Activated CD8-positive, alpha-beta memory T cell treated with anti-CD3 and anti-CD28 coated beads, Interleukin-2, amount 50 U/mL, for 48 hours (primary cell): Measurements from ENCODE around the gene SYS1.
A peak's percentile ranks its signal among the peaks of the same experiment; 100 is the strongest.
"Not testable (repeated sequence)": the region's sequence is repeated elsewhere in the genome, so short reads cannot be mapped to it uniquely, and the experiment has no call there.

Experiments
- DNase-seq: peaks from one replicate; pipeline ENCODE4 v3.0.0-alpha.2; 2020

The SYS1 gene

DNA sequence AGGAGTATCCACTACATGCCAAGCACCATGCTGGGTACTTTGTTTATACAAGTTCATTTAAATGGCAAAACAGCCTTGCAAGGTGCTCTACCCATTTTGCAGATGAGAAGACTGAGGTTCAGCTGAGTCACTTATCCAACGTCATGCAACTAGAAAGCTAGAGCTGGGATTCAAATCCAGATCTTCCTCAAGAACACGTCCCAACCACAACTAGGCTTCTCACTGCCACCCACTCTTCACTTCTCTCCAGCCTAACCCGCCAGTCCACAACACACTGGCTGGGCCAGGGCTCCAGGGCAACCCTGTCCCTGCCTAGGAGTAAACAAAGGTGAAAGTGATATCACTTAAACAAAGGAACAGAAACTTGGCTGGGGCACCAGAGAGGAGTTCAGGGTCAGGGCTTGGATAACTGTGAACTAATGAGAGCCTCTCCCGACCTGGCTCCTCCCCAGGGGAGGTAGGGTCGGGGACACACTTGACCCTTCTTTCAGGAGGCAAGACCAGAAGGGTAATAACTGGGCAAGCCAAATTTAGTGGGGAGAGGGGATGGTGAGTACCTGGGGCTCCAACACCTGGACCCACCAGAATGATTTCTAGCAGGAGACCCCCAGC, 22.6 kb upstream of the SYS1 start:
- DNase-seq = no peak

DNA sequence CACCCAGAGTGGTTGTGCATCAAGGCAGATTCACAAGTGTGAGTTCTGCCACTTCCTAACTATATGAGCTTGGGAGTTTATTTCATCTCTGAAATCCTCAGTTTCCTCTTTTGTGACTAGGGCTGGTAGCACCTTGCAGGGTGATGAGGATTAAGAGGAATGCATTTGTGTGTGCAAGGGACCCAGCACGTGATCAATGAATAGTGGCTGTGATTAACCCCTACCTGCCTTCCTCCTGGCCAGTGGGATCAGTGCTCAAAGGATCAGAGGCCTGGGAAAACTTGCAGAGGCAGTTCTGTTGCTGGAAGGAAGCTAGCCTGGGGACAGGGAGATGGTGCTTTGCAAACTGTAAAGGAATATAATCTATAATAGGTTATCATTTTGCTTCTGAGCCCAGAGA, 22.0 kb upstream of the SYS1 start:
- DNase-seq = no peak

DNA sequence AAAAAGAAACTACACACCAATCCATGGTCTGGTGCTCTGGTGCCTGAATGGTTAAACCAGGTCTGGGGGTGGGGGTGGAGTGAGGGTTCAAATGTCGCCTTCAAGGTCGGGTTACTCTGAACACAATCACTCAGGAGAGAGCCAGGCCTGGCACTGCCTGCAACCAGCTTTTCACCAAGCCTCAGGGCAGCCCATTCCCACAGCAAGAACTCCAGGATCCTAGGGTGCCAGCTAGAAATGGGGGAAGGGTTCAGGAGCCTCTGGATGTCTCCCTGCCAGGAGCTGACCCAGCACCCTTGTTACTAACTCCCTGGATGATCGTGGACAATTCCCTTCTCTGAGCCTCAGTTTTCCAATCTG, 21.4 kb upstream of the SYS1 start:
- DNase-seq = no peak

DNA sequence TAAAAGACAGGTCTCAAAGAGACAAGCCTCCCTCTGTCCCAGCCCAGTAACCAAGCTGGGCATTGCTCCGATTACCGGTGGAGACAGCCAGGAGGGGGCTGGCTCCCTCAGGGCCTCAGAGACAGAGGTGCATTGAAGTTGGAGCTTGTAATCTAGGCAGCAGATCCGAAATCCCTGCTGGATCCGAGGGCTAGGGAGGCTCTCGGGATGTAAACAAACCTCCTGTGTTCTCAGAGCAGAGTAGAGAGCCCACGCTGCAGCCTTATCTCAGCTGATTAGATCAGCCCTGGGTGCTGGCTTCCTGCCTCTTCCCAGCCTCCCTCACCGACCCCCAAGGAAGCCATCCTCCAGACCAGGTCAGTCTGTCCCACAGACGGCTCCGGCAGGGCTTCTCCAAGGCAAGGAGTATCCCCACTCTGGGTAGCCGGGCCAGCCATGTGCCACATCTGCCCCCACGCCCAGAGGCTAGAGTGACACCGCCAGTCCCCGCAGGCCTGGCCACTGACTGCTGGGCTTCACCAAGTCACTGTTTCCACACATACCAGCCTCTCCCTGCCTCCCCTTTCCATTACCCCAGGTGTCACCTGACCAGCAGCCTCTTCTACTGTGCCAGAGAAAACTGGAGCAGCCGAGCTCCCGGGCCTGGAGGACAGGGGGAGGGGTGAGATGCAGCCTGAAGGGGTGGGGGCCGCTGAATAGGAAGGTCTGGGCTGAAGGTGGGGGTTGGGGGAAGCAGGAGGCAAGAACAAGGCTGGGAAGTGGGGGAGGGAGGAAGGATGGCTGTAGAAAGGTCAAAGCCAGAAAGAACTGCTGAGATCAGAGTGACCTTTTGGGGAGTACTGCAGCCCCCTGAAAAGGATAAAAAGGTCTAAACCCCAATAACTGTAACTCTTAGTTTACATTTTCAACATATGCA, 20.8 kb upstream of the SYS1 start:
- no peak for DNase-seq

DNA sequence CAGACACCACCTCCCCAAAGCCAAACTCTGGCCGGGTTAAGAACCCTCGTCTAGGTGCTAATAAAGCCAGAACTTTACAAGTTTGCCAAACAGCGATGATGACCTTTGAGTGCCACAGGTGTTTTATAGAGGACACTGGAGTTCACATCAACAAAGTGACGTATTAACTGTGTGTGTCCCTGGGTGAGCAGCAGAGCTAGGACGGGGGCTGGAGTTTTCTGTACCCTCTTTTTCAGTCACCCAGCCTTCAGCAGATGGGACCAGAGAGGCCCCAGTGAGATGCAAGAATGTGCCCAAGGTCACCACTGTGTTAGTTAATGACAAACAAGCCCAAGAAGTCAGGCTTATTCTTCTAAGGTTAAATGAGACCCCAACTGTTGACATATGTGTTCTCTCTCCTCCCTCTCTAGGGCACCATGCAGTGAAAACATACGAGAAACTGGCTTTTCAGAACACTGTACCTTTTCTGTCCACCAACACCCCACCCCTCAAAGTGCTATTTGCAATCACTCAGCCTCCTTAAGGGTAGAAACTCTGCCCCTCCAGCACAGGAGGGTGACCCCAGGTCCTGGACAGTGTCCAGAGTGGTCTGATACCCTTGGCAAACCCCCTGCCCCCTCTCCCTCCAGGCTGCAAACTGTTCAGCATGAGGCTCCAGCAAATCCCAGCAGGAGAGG, 20.0 kb upstream of the SYS1 start:
- no peak for DNase-seq

DNA sequence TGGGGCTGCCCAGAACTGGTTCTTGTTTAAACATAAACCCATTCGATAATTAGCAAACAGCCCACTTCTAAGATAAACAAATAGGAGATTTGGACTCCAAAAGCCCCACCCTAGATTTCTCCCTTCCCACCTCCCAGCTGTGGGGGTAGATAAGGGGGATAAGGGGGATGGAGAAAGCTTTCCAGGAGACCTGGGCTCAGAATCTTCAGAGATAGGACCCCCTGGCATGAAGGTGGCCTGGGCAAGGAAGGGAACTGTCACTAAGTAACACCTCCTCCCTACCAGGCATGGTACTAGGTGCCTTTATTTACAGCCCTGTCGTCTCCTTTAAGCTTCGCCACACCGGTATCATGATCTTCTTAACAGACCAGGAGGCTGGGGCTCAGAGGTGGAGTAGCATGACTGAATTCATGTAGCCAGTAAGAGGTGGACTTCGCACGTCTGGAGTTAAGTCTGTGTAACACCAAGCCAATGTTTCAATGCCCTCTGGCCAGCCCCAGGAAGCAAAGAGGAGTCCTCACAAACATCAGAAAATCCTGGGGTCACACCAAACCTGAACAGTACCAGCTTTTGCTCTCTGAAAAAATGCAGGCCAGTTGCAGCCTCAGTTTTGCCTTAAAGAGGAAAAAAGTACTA, 19.3 kb upstream of the SYS1 start:
- no peak for DNase-seq

DNA sequence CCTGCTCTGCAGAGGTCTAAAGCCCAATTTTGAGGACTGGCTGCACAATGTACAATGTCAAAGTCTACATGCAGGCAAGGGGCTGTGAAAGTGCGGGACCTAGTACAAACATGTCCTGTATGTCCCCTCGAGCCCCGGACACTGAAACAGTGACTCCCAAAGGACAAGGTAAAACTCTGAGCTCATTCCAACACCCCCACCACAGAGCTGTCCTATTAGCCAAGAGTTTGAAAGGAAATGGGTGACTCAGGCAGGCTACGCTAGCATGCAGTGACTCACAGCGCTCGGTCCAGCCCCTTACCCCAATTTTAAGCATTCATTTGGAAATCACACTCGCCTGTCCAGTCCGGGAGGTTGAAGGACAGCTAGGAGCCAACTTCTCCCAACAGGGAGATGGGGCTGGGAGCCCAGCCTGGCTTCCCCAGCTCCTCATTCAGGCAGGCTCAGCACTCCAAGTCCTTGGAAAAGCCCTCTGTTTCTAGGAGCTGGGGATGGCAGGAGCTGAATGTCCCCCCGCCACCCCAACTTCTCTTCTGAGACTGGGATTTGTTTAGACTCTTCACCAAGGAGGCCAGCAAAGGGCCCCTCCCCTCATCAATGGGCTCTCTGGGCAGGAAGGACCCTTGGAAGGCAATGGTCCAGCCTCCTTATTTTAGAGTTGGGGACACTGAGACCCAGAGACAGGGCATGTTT, 18.6 kb upstream of the SYS1 start:
- DNase-seq = no peak

DNA sequence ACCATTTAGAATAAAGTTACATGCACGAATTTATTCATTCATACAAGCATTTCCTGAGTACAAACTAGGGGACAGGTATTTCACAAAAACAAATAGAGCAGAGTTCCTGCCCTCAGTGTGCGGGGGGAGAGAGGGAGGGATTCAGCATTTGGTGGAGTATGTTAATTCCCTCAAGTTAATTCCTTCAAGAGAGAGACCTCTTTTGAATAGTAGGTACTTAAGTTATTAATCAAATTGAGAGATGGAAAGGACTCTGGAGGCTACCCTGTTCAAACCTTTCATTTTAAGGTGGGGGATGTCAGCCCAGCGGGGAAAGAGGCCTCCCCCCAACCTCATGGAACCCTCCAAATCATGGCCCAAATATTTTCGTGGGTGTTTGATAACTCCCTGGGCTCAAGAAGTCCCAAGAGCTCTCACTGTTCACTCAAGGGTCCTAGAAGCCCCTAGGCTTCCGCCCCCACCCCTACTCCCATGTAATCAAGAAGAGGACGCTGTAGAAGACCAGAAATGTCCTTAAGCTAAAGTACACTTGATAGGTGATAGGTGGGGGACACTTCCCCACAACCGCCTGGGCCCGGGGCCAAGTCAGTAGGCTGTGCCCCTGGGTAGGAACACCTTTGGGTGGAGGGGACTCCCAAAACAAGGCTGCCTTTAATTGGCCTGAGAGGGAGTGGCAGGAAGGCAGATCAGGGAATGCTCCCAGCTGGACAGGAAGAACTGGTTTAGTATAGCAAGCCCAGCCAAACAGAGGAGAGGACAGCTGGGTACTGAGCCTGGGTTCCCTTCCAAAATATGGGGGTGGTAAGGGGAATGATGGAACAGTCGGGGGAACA, 17.6 kb upstream of the SYS1 start:
- no peak for DNase-seq

DNA sequence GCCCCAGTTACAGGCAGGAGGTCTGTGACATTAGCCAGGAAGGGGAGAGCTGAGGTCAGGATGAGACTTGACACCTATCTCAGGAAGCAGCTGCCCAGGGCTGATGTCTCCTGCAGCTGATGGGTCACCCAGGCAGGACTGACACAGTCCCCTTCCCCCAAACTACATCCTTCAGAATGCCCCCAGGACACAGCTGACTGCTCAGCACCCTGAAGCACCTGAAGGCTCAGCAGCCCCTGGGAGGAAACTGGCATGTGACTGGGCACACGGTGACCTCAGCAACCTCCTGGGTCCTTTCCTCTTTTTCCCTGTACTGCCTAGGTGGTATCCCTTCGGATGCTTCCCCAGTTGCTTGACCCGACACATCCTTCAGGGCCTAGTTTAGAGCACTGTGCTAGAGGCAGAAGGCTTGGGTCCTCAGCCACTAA, 16.7 kb upstream of the SYS1 start:
- no peak for DNase-seq

DNA sequence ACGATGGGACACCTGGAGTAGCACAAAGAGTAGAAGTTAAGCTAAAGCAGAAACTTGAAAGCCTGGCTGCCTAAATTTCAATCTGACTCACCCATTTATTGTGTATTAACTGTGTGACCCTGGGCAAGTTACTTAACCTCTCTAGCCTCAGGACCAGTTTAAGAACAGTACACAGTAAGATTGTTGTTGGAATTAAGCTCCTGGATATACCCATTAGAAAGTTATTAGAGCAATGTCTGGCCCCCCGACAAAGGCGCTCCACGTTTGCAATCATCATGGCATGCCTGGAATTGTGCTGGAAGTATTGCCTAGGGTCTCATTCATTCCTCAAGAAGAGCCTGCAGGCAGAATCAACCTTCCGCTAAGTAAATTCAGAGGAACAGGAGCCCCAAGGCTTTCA, 16.1 kb upstream of the SYS1 start:
- DNase-seq = no peak

DNA sequence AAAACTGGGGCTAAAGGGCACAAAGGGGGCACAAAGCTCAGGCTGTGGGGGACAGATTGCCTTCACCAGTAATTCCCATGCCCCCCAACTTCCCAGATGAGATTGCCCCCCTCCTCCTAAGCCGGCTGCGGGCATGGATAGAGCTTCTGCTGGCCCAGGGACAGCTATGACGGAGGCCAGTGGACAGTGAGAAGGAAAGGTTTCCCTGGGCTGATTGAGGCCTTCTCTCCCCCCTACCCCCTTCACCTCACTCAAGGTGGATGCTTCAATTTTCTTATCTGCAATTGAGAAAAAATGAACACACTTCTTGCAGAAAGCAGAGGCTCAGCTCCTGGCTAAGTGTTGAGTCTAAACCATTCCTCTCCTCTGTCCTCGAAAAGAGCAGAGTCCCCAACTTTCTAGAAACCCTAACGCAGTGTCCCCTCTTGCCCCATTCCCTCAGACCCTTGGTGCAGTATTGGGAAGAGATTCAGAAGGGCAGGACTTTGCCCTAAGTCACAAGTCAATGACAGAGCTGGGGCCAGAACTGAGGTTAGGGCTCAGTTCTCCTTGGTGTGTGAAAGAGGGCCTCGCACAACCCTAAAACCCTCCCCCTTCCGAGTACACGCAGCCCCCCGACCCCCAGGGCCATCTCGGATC, 15.5 kb upstream of the SYS1 start:
- no peak for DNase-seq

DNA sequence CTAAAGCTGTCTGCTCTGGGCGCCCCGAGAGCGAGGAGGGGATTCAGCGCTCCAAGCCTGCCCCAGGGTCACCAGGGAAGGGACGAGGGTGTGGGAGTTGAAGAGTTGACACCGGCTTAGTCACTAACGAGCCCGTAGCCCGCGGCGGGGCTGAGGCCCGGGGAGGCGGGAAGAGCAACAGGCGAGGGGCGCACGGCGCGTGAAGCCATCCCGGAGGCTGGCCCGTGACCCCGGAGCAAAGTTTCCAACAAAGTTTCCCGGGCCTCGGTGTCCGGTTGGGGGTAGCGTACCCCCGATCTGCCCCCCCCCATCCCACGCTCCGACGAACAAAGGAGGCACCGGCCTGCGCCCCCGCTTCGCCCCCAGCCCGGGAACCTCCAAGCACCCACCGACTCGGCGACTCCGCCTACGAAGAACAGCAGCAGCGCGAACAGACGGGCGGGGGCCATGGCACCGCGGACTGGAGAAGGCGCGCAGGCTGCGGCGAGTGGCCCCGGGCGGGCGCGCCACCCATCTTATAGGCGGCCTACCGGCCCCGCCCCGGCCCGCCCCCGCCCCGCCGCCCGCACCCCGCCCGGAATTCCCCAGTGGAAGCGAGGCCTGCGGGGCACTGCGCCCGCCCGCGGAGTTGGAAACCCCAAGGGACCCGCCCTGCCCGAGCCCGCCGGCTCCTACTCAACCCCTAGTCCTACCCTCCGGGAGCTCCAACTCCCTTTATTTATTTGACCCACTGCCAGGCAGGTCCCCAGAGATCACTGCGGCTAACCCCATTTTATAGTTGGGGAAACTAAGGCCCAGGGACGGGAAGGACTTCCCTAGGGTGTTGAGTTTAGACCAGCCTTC, 14.8 kb upstream of the SYS1 start, which contains the start of gene SDC4:
SDC4 (minus strand) TSS at position 489 of the 843 bp plus-strand sequence; CDS start at position 449, 40 bp downstream.
- DNase-seq = peak; percentile 88

DNA sequence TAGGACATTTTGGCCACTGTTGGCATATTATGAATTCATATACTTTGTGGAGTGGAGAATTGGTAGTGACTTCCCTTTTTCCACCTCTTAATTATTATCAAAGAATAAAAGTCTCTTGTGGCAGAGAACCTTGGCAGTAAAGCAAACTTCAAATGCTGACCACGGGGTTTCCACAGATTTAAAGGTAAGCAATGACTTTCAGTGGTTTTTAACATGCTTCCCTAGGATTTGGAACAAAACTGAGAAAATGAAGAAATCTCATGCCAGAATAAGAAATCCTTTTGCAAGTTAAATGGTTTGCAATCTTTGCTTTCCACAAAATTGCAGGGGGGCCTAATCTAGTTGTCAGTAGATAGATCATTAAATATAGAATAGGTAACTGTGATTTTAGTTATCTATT, 12.7 kb upstream of the SYS1 start:
- no peak for DNase-seq

DNA sequence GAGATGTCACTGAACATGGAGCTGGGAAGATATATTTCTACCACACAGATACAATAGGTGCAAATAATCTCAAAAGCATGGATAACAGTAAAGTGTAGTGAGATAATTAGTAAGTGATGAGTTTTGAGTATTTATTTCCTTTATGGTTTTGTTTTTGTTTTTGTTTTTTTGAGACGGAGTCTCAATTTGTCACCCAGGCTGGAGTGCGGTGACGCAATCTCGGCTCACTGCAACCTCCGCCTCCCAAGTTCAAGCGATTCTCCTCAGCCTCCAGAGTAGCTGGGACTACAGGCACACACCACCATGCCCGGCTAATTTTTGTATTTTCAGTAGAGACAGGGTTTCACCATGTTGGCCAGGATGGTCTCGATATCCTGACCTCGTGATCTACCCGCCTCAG, 12.2 kb upstream of the SYS1 start:
- not testable (repeated sequence) for DNase-seq

DNA sequence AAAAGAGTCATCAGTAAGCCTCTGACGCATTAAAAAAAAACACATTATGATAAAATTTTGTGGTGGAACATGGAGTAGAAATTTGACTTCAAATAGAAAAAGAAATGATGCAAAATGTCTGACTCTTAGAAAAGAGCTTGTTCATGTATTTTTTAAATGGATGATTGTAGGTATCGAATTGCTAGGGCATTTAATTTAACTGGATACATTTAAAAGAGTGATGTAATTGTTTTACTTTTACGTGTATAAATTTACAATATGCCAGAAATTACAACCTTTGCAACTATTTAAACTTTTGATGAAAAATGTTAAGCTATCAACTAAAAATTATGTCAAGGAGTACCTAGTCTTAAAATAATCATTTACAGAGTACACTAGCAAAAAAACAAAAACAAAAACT, 10.2 kb upstream of the SYS1 start:
- DNase-seq = no peak

DNA sequence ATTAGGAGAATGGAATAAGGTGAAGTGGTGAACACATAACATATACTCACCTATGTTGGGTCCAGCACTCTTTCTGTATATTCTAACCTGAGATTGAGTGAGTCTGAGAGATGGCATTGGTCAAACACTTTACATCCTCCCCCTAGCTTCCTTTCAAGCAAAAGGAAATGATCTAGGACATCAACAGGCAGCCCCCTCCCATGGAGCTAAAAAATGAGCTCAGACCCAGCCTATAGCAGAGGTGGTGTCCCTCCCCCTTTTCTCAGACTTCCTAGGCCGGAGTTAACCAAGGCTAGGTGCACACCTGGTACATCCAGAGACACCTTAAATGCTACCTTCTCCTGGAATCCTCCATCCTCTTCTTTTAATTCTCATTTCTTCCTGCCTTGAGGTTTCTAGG, 9.2 kb upstream of the SYS1 start:
- DNase-seq = no peak

DNA sequence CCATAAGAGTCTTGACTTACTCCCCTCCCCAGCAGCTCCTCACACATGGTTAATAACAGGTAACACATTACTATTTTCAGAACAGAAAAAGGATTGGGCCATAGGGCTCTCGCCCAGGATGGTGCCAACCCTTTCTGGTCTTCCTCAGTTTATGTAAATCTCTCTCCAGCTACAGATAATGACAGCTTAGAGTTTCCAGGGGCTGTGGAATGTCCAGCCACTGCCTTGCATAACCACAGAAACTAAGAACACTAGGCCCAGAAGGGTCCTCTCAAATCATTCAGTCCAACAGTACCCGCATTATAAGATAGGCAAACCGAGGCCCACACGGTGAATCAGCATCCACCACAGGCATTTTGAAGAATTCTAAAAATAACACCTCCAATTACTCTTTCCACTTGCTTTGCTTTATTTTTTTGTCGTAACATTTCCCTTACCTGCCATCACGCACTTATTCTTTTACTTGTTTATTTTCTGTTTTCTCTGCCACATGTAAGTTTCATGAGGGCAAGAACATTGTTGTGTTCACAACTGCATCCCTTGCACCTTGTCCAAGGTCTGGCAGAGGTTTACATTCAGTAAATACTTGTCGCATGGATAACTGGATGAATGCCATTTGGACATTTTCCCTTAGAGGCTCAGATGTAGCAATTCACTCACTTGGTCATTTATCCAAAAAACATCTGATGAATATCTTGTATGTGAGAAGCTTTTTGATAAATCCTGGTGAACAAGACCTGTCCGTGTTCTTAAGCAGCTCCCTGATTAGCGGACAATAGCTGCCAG, 8.3 kb upstream of the SYS1 start:
- no peak for DNase-seq

DNA sequence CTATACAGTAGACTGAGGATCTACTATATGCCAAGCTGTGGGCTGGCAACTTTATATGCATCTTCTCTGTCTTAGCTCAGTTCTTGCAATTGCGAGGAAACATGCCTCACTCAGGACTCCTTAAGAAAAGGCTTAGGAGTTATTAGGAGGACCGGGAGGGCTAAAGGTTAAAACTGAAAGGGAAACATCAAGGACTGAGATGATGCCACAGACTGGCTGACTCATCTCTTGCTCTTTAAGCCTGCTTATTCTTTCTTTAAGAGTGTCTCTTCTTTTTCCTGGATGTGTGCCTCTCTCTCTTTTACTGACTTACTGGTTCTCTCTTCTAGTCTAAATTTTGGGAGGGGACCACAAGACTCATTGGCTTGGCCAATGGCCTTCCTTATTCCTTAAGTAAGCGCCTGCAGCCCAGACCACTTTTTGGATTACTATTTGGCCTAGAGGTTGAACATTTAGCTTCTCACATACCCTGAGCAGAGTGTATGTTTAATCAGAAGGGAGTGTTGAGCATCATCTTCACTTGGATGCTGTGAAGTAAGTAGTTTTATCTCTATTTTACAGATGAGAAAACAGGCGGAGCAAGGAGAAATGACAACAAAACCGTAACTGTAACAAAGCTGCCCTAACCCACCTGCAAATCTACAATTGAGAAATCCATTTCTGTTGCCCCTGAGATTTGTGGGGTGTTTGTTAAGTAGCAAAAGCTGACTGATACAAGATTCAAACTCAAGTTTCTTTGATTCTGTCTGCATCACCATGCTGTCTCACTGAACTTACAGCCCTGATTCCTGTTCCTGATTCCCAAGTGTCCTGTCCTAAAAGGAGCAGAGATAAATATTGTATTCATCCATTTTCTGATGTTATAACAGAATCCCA, 7.5 kb upstream of the SYS1 start:
- no peak for DNase-seq
